CD14-positive monocyte (primary cell): ENCODE measurements around the gene GAN. TPM values are rescaled to one million over a fixed set of nuclear protein-coding genes. Genes with fewer than 3 reads are reported as not detected.

ENCODE experiments used
- DNase-seq, 3 donors: peaks; one replicate each; pipeline ENCODE4 v3.0.0-alpha.2; 2011 to 2022
- H2AFZ ChIP-seq: 2 replicates; pipeline ENCODE4 v1.6.0; 2012; ENCODE audit warnings: mild to moderate bottlenecking, low read depth, low read length, inconsistent platforms; ENCODE audit not compliant: insufficient read depth, poor library complexity, severe bottlenecking
- H3K27ac ChIP-seq, 2 donors: 1 replicate in 1 of 2; 2 replicates in 1 of 2; pipeline ENCODE4 v1.5.1; 2012 to 2013; ENCODE audit warnings: low read length in 2 of 2, control low read depth in 1 of 2, inconsistent platforms in 1 of 2, low read depth in 1 of 2, mild to moderate bottlenecking in 1 of 2
- H3K27me3 ChIP-seq, 2 donors: one replicate each; pipeline versions ENCODE4 v1.6.0 to v1.6.1; 2011 to 2013; ENCODE audit warnings: low read length in 2 of 2; ENCODE audit not compliant: control insufficient read depth in 2 of 2, insufficient read depth in 2 of 2
- H3K36me3 ChIP-seq, 2 donors: replicated peaks in 1 of 2; 1 replicate in 1 of 2; 2 replicates in 1 of 2; pipeline versions ENCODE4 v1.5.1 to v1.6.1; 2012 to 2013; ENCODE audit warnings: low read length in 2 of 2, control low read depth in 1 of 2, inconsistent platforms in 1 of 2, mild to moderate bottlenecking in 1 of 2; ENCODE audit not compliant: insufficient read depth in 2 of 2, control insufficient read depth in 1 of 2
- H3K4me1 ChIP-seq, 2 donors: 1 replicate in 1 of 2; 2 replicates in 1 of 2; pipeline versions ENCODE4 v1.5.1 to v1.6.1; 2012 to 2013; ENCODE audit warnings: low read length in 2 of 2, control low read depth in 1 of 2, inconsistent platforms in 1 of 2, mild to moderate bottlenecking in 1 of 2, moderate library complexity in 1 of 2; ENCODE audit not compliant: insufficient read depth in 2 of 2, control insufficient read depth in 1 of 2
- H3K4me2 ChIP-seq: replicated peaks from 2 replicates; pipeline ENCODE3; 2012; ENCODE audit warnings: low read length, moderate library complexity, mild to moderate bottlenecking; ENCODE audit not compliant: poor library complexity, severe bottlenecking; ENCODE audit errors: extremely low read depth
- H3K4me3 ChIP-seq, 3 experiments: fragments of 200-600 bp in 1 of 3; sonication (generic) in 1 of 3; replicated peaks in 1 of 3; 1 replicate in 2 of 3; 2 replicates in 1 of 3; pipeline ENCODE4 v1.5.1; 2011 to 2013; ENCODE audit warnings: low read length in 3 of 3, mild to moderate bottlenecking in 3 of 3, control low read depth in 2 of 3, low read depth in 2 of 3, inconsistent platforms in 1 of 3, moderate library complexity in 1 of 3
- H3K79me2 ChIP-seq: 2 replicates; pipeline ENCODE4 v1.6.0; 2012; ENCODE audit warnings: mild to moderate bottlenecking, control low read depth, inconsistent platforms, low read length, moderate library complexity; ENCODE audit not compliant: insufficient read depth
- H3K9ac ChIP-seq: 2 replicates; pipeline ENCODE4 v1.6.0; 2017; ENCODE audit warnings: low read length, mild to moderate bottlenecking; ENCODE audit not compliant: insufficient read depth, poor library complexity, severe bottlenecking
- H3K9me3 ChIP-seq, 2 donors: replicated peaks in 1 of 2; 1 replicate in 1 of 2; 2 replicates in 1 of 2; pipeline versions ENCODE4 v1.5.1 to v1.6.1; 2012 to 2013; ENCODE audit warnings: low read length in 2 of 2, control low read depth in 1 of 2; ENCODE audit not compliant: control insufficient read depth in 1 of 2, insufficient read depth in 1 of 2
- H4K20me1 ChIP-seq: 2 replicates; pipeline ENCODE4 v1.6.0; 2012; ENCODE audit warnings: mild to moderate bottlenecking, low read length, control low read depth, moderate library complexity; ENCODE audit not compliant: insufficient read depth
- H3K27ac Mint-ChIP-seq, 7 donors: one replicate each; pipeline ENCODE4 v1.8.0; 2020; ENCODE audit warnings: mild to moderate bottlenecking in 7 of 7, mixed read lengths in 7 of 7, moderate library complexity in 6 of 7, inconsistent platforms in 2 of 7
- H3K27me3 Mint-ChIP-seq, 3 donors: one replicate each; pipeline ENCODE4 v1.8.0; 2021 to 2022; ENCODE audit warnings: low read depth in 3 of 3, mild to moderate bottlenecking in 3 of 3, mixed read lengths in 3 of 3, moderate library complexity in 3 of 3, inconsistent platforms in 1 of 3
- H3K36me3 Mint-ChIP-seq, 2 donors: one replicate each; pipeline ENCODE4 v1.8.0; 2020; ENCODE audit warnings: mixed read lengths in 2 of 2, inconsistent platforms in 1 of 2, mild to moderate bottlenecking in 1 of 2
- H3K4me1 Mint-ChIP-seq: one replicate; pipeline ENCODE4 v1.8.0; 2020; ENCODE audit warnings: mild to moderate bottlenecking, mixed read lengths
- H3K4me3 Mint-ChIP-seq, 2 donors: one replicate each; pipeline ENCODE4 v1.8.0; 2020; ENCODE audit warnings: mild to moderate bottlenecking in 2 of 2, mixed read lengths in 2 of 2, moderate library complexity in 1 of 2
- H3K9me3 Mint-ChIP-seq, 7 donors: one replicate each; pipeline ENCODE4 v1.8.0; 2020 to 2022; ENCODE audit warnings: mixed read lengths in 7 of 7, mild to moderate bottlenecking in 6 of 7, moderate library complexity in 6 of 7, inconsistent platforms in 2 of 7
- CTCF ChIP-seq: fragments of 200-600 bp; IDR thresholded peaks from one replicate; pipeline ENCODE4 v1.8.0; 2022; ENCODE audit warnings: antibody characterized with exemption, mild to moderate bottlenecking
- WGBS: methylation state at CpG from one replicate; pipeline ENCODE4 v1.1.5; 2013; ENCODE audit warnings: missing lambda C conversion rate; ENCODE audit not compliant: insufficient coverage; 5-methylcytosine and 5-hydroxymethylcytosine counted together
- intact Hi-C, 2 donors: fragments of 100-400 bp; cut with micrococcal nuclease; formaldehyde crosslinking; loops; one replicate each; pipeline versions ENCODE4 v1.15.0 to v1.15.1; 2023
- polyA plus RNA-seq, 3 donors: library from polyadenylated mRNA; depleted of rRNA in 1 of 3; unstranded in 2 of 3; stranded (reverse) in 1 of 3; fragments of 300-500 nt in 2 of 3; fragments of >200 nt in 1 of 3; fragmentation: Illumina TruSeq in 2 of 3; gene quantifications; 1 replicate in 2 of 3; 2 replicates in 1 of 3; pipeline ENCODE4 v1.2.3, GENCODE V29; 2012 to 2021

Gene GAN
- polyA plus RNA-seq, 3 donors, result 0.89 to 1.2 (median 1.0) TPM

DNA sequence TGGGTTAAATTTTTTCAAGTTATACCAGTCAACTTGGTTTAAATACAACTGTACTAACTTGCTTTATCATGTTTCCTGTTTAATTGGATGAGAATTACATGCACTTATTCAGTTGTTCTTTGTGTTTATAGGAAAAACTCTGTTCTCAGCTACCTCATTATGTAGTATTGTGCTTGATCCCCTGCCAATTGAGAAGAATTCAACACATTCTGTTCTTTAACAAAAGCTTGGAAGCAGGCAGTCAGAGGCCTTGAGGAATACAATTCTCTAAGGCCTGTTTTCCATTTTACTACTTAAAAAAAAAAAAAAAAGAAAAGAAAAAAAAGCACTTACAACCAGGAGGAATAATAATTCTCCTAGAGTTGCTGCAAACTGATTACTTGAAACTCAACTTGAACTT is 69.2 kb downstream of the GAN start:
- Histone ChIP-seq H4K20me1 (no peaks in the 10 kb centered on the region), H3K79me2 (no peaks in the 10 kb centered on the region), H3K9ac (no peak overlapping the region), H3K27me3 (no peaks in the 10 kb centered on the region), H3K9me3 (no peaks in the 10 kb centered on the region), H3K4me2 (no peak overlapping the region), H3K4me1 (no peaks in the 10 kb centered on the region), H3K4me3 (no peak overlapping the region), H3K36me3 (peaks cover 6 to 26% of the 10 kb centered on the region in 2 donors), H3K27ac (no peak overlapping the region), H2AFZ (no peak overlapping the region)
- Mint-ChIP-seq H3K4me1 (no peaks in the 10 kb centered on the region), H3K36me3 (peaks cover 22 to 26% of the 10 kb centered on the region in 2 donors), H3K4me3 (no peak overlapping the region), H3K27ac (no peak overlapping the region), H3K27me3 (no peaks in the 10 kb centered on the region), H3K9me3 (no peaks in the 10 kb centered on the region)
- intact Hi-C loops, result no loop called here
- TF ChIP-seq CTCF, result no peak
- no peak for DNase-seq

DNA sequence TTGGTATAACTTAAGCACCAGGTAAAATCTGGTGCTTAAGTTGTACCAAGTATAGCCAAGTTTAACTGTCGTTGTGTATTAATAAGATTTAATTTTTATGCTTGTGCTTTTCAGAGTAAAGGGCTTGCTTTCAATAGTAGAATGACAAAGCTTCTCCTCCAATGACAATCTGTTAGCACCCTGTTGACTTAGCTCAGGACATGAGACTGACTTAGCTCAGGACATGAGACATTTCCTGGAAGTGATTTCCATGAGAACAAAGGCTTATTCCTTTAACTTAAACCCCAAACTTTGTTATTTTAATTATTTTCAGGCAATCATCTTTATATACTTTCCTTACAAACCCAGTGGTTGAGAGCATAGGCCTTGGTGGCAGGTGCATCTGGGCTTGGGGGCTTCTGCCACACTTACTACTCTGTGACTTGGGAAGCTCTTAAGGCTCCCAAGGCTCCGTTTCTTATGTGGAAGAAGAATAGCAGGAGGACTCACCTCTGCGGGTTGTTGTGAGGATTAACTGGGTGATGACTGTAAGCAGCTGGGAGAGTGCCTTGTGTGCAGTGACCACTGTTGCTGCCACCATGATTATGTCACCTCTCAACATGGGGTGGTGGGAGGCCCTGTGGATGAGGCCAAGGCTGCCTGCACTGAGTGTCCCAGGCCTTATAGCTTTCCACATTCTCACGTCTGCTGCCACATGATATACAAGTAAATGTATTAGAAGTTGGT is 70.4 kb downstream of the GAN start:
- no peak overlapping the region for H3K9ac ChIP-seq
- intact Hi-C loops, result no loop called here

More for the DNA sequence above, 70.4 kb downstream of the GAN start:
- Histone ChIP-seq H3K4me2 (no peak overlapping the region), H4K20me1 (no peaks in the 10 kb centered on the region), H3K79me2 (no peaks in the 10 kb centered on the region), H3K36me3 (peaks cover 6 to 28% of the 10 kb centered on the region in 2 donors), H3K27me3 (no peaks in the 10 kb centered on the region), H3K27ac (no peak overlapping the region), H2AFZ (no peak overlapping the region), H3K4me3 (no peak overlapping the region), H3K4me1 (no peaks in the 10 kb centered on the region), H3K9me3 (no peaks in the 10 kb centered on the region)
- Mint-ChIP-seq H3K4me3 (no peak overlapping the region), H3K27ac (no peak overlapping the region), H3K9me3 (no peaks in the 10 kb centered on the region), H3K4me1 (no peaks in the 10 kb centered on the region), H3K36me3 (peaks cover 28 to 29% of the 10 kb centered on the region in 2 donors), H3K27me3 (no peaks in the 10 kb centered on the region)
- TF ChIP-seq CTCF, result no peak
- no peak for DNase-seq
- 100% methylated on average over 2 of the region's 4 CpGs for WGBS
